ENCODE measurements around the gene TBCD.

DNA sequence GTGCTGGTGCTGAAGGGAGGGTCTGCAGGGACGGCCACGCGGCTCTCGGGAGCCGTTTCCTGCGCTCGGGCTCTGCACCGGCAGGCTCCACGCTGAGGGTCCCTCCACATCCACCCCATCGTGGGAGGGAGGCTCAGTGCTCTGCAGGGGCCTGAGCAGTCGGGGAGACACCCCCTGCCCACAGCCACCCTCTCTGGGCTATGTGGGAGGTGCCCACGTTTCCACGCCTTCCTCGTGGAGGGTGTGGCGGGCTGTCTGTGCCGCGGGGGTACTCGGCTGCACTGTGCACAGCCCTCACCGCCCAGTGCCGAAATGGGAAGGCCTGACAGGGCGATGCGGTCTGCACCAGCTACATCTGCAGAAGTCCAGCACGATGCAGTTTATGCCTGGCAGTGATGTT, 113.4 kb downstream of the TBCD start:
- TF ChIP-seq, protein P1, sequence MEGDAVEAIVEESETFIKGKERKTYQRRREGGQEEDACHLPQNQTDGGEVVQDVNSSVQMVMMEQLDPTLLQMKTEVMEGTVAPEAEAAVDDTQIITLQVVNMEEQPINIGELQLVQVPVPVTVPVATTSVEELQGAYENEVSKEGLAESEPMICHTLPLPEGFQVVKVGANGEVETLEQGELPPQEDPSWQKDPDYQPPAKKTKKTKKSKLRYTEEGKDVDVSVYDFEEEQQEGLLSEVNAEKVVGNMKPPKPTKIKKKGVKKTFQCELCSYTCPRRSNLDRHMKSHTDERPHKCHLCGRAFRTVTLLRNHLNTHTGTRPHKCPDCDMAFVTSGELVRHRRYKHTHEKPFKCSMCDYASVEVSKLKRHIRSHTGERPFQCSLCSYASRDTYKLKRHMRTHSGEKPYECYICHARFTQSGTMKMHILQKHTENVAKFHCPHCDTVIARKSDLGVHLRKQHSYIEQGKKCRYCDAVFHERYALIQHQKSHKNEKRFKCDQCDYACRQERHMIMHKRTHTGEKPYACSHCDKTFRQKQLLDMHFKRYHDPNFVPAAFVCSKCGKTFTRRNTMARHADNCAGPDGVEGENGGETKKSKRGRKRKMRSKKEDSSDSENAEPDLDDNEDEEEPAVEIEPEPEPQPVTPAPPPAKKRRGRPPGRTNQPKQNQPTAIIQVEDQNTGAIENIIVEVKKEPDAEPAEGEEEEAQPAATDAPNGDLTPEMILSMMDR (IDR thresholded peaks at IDR 0.05), result no peak
- TF ChIP-seq POLR2AphosphoS5 (IDR thresholded peaks at IDR 0.05), result no peak
